ENCODE measurements around the gene RTN4R.
"Not testable (repeated sequence)": the region's sequence is repeated elsewhere in the genome, so short reads cannot be mapped to it uniquely, and the experiment has no call there.

RTN4R gene

DNA sequence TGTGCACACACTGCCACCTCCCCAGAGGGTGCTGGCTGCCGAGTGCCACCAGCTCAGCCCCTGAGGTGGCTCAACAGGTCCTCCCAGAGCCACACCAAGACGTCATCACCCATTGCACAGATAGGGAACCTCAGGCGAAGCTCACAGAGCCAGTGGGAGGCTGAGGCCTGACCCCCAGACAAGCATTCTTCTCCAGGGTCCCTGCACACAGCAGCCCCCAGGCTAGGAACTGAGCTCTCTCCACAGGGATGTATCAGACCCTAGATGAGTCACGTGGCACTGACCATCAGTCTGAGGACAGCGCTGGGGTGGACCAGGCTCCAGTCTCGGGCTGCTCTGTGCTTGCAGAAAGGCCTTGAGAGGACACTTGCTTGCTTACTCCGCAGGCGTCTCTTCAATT lies 1.6 kb upstream of the RTN4R start:
- not testable (repeated sequence) for DNase-seq

DNA sequence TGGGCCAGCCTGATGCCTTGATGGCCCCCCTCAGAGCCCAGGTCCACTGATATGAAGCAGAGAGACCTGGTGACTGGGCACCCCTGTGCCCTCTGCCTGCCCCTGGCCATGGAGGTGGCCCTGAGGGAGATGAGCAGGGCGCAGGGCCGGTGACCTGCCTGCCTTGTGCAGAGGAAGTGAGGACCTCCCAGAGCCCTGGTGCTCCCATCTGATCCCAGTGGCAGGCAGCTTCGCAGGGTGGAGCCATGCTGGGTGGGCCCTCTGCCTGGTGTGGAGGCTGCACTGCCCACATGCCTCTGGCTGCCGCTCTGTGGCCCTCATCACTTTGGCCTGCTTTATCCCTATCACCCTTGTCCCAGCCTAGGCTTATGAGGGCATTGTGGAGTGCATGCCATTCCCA lies 1.1 kb upstream of the RTN4R start:
- DNase-seq, result not testable (repeated sequence)

DNA sequence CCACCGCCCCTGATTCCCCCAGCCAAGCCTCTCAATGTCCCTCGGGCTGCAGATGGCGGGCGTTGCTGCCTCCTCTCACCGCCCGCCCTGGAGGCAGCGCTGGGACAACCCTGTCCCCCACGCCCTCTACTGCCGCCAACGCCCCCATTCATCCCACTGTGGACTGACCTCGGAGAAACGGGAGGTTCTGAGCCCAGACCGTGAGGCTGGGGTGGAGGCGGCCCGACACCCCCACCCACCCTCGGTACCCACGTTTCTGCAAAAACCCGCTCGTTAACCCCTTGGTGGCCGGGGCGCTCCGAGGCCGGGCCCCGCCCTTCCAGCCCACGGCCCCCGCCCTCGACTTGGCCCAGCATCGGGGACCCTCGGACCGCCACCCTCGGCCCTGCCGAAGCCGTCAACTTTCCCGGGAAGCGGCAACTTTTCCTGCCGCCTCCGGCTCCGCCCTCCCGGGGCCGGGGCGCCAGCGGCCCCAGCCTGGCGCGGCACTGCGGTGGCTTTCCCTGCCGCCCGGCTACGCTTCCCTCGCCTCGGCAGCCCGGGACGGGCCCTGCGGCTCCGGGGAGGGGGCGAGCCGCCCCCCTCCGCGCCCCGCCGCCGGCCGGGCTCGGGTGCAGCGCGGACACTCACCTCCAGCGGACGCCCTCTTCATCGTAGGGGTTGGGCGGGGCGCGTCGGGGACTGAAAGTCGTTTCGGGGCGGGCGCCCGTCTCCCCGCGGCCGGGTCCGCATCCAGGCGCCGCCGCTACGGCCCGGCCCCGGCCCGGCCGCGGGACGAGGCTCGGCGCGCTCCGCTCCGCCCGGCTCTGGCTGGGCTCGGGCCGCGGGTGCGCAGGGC lies 458 bp downstream of the RTN4R start:
- peak; percentile 15 to 21 (median 17) for DNase-seq

DNA sequence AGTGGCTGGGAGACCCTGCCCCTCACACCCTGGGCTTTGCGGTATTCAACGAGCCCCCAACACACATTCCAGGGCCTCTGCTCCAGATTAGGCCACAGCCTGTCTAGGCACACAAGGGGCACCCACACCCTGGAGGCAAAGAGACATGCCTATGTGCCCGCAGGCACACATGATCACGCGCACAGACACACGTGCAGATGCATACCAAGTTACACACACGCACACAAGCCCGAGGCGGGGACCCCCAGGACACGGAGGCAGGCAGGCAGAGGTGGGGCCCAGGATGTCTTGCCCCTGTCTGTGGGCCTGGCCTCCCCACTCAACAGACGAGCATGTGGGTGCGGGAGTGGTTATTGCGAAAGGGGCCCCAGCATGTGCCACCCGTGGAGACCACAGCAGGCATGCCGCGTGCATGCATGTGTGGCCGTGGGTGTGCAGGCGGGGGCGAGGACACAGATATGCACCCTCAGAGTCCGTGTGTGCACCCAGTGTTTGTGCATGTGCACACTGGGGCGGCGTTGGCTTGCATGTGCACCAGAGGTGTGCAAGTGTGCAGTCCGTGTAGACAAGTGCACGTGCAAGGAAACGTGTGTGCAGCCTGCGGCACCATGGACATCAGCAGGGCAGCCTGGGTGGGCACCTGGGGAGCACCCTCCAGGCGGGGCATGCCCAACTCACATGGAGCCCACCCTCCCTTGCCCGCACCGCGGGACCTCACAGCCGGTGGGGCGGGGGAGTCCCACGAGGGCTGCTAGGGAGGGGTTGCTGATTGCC lies 1.3 kb downstream of the RTN4R start:
- not testable (repeated sequence) for DNase-seq

DNA sequence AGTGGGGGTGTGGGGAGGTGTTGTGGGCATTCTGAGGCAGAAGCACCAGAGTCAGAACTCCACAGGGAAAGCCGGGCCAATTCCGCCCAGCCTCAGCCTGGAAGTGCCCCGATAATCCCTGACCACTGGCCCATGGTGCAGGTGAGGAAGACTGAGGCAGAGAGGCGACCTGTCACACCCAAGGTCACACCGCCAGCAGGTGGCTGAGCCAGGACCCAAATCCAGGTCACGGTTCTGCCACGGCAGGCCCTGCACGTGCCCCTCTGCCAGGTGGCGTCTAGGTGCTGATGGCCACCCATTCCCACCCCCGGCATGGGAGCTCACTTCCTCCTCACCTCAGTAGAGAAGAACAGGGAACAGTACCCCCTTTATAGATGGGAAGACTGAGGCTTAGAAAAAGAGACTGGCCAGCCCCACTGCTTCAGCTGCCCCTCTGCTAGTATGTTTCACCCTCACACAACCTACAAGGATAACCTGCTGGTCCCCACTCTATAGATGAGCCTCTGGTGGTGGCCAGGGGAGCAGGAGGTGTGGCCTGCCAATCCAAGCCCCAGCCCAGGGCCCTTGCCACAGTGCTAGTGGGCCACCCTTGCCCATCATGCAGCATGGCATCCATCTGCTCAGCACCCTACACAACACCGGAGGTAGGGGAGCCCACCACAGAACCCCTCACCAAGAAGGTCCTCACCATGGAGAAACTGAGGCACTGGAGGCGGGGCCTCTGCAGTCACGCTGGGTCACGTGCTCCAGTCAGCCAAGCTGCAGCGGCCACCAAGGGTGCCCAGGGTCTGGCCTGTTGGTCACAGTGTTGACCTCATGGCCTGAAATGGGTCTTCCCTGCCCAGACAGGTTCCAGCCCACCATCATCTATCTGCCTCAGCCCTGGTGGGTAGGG lies 2.1 kb downstream of the RTN4R start:
- not testable (repeated sequence) for DNase-seq

DNA sequence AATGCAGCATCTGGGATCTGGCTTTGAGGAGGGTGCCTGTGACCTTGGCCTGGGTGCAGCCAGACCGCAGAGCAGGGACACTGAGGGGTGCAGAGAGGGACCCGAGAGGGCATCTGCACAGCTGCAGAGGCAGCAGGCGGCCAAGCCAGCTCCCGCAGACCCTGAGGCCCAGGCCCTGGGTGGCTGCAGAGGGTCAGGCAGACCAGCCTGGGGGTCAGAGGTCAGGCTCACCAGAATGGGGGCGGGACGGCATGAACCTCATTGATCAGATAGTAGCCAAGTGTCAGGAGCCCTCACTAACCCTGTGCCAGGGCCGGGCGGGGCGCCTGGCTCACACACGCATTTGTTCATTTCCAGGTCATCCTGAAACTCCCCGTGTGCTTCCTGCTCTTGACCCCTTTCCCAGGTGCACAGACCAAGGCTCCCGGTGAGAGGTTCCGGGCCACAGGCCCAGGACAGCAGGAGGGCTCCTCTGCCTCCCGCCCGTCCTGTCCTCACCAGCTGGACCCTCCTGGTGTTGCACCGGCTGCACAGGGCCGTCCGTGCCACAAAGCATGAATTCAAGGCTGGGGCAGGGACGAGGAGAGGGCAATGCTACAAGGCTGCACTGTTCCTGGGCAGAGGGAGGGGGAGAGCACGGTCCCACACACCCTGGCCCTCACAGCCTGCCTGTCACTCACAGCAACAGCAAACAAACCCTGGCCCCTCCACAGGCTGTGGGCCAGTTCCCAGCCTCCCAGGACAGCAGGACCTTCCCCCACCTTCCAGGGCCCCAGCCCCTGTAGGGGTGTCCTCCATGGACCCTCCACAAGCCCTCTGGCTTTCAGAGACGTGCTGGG lies 3.3 kb downstream of the RTN4R start:
- no peak for DNase-seq

DNA sequence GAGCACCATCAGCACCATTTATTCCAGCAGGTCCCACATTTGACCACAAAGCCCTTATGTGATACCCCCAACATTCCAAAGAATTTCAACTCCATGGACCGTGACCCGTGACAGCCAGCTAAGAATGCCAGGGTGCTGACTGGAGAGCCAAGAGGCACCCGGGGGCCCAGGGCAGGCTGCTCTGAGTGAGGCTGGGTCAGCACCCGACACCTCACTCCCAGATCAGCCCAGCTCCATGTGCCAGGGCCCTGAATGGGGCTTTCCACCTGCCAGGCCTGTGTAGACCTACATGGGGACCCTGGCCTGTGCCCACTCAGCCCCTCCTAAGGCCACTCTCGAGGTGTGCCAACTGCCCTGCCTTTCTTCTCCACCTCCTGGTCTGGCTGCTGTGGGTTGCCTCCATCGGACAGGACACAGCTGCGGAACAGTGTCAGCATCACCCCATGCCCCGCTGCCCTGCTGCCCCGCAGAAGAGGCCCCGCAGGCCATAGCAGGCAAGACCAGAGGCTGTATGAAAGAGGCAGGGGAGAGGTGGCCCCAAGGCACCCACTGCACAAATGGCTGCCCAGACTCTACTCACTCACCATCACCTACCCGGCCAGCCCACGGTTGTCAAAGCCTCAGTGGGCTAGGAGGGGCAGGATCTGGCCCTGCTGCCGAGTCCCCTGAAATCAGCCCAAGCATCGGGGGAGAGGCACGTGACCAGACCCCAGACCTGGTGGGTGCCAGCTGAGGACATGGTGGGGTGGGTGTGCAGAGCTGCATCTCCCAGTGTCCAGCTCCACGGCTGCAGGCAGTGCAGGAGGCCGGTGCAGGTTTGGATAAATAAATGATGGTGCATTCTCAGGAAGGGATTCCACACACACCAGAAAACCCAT lies 4.5 kb downstream of the RTN4R start:
- not testable (repeated sequence) for DNase-seq

DNA sequence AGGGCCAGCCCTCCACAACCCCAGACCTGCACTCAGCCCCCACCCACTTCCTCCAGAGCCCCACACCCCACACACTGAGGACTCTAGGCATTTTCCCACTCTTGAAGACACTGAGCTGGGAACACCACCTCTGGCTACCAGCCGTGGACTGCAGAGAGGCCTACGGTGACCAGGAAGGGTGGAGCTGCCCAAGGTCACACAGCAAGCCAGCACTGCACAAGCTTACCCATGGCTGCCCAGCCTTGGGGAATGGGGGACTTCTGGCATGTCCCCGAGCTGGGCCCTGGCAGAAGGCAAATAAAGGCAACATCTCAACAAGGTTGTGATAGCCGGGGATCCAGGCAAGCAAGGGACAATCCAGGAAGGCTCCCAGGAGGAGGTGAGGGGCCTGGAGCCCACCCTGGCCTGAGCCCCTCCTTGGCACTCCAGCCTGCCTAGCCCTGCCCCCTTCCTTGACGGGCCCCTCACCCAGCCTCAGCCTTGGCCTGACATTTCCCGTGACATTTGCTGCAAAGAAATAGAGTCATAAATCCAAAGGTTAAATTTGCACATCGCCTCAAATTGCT lies 5.5 kb downstream of the RTN4R start:
- DNase-seq, result no peak

DNA sequence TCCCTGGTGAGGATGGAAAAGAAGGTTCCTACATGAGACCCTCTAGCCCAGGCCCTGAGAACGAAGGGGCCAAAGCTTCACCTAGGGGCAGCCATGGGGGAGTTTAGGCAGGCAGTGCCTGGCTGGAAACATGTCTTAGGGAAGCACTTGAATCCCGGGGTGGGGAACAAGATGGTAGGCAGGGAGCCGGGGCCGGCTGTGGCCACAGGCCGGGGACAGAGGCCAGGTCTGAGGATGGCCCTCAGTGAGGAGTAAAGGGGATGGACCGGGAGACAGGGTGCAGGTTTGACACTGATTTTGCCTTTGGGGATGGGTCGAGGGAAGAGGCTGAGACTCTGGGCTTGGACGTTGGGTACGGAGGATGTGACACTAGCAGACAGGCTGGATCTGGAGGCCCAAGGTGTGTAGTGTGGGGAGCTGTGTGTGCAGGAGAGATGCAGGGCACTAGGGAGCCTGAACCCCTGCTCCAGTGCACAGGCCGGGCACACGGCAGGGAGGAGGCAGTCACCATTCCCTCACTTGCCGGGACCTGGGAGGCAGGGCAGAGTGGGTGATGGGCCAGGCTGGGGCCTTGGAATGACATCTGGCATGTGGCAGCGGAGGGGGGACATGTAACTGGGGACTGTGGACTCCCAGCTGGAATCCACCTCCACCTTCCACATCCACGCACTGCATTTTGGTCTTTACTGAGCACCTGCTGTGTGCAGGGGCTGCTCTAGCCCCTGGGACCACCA lies 6.1 kb downstream of the RTN4R start:
- DNase-seq, result no peak

DNA sequence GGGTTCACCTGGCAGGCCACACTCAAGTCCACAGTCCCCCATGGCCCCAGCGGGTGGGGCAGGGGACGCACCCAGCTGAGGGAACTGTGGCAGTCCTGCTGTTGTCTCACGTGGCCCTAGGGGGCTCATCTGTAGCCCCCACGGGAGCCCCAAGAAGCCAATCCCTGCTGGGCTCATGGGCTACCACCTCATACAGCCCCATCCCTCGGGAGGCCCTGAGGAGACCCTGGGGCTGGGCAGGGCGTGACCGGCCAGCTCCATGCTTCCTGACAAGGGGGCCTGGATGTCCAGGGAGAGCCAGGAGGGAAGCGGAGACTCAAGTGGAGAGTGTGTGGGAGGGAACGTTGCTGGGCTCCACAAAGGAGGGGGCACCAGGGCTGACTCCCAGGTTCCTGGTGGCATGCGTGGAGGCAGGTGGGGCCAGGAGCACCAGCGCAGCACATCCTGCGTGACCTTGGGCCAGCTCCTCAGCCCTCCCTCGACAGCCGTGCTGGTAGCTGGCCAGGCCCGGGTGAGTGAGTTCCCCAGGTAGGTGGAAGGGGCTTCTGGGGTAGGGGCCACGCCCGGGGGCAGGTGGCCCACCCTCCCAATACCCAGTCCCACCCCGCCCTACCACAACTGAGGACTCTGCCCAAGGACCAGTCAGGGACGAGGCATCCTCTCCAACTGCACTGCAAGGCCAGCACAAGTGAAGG lies 7.9 kb downstream of the RTN4R start:
- DNase-seq, result no peak

DNA sequence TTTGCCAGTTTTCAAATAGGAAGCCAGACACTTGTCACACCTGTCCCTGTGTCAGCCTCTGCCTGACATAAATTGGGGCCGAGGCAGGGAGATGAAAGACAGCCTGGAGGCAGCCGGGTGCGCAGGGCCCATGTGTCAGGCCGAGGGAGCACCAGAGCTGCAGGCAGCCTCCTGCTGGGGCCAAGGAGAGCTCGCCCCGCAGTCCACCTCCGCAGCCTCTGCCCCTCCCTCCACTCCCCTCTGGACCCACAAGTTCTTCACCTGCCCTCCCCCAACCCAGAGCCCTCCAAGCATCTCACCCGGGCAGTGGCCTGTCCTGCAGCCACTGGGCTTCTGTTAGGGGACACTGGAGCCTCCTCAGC lies 8.8 kb downstream of the RTN4R start:
- DNase-seq, result peak in 2 of 3 experiments; percentile 24

DNA sequence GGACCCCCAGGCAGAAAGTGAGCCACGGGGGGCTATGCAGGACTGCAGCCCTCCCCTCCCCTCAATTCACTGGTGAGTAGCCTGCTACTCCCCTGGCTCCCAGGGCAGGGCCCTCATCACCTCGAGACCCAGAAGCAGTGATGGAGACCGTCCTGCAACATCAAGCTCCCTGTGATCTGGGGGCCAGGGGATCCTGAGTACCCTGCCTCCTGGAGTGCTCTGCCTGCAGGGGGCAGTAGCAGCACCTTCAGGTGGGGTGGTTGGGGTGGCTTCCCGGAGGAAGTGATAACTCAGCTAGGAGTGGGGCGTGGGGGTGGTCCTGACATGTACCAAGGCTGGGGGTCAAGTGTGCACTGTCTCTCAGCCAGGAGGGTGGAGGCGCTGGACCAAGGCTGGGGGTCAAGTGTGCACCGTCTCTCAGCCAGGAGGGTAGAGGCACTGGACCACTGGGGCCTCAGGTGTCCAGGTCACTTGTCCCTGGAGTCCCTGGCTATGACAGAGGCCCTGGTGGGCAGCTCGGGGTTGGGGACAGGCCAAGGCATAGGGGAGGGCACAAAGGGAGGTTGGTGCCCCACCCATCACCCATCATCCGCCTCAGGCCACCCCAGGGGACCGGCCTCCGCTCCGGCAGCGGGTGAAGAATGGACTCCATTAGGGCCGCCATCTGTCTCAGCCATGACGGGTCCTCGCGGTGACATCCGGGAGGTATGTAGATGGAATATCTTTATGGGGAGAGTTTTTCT lies 9.4 kb downstream of the RTN4R start:
- no peak for DNase-seq

DNA sequence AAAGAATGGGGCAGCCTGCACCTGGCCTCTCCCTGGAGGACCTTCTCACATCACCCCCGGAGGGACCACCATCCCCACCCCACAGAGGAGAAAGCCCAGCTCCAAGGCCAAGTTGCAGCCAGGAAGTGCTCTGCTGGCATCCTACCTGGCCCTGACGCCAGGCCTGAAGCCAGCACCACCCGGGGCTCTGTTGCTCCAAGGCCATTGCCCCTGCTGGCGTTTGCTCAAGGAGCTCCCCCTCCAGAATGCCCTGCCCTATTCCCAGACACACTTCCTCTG lies 10.2 kb downstream of the RTN4R start:
- DNase-seq, result no peak

DNA sequence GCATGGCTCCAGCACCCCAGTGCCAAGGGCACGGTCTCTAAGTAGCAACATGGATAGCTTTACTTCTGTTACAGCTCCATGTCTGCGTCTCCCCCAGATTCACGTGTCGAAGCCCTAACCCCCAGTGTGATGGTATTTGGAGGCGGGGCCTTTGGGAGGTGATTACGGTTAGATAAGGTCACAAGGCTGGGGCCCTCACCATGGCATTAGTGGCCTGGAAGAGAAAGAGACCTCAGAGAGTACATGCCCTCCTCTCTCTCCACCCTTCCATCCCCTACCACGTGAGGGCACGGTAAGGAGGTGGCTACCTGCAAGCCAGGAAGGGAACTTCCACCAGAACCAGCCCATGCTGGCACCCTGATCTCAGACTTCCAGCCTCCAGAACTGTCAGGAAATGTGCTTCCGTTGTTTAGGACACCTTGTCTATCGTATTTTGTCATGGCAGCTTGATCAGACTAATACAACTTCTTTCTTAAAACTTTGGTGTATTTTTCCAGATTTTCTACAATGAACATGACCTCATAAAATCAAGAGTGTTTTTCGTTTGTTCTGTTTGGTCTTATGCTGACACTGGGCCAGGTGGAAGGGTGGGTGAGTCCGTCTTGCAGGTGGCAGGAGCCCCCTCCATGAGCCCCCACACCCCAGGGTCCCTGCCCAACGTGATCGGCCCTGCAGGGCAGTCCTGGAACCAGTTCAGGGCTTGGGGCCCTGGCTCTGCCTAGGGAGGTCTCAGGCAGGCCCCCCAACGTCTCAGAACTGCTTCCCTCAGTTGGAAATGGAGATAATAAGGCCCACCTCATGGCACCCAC lies 10.7 kb downstream of the RTN4R start:
- no peak for DNase-seq

DNA sequence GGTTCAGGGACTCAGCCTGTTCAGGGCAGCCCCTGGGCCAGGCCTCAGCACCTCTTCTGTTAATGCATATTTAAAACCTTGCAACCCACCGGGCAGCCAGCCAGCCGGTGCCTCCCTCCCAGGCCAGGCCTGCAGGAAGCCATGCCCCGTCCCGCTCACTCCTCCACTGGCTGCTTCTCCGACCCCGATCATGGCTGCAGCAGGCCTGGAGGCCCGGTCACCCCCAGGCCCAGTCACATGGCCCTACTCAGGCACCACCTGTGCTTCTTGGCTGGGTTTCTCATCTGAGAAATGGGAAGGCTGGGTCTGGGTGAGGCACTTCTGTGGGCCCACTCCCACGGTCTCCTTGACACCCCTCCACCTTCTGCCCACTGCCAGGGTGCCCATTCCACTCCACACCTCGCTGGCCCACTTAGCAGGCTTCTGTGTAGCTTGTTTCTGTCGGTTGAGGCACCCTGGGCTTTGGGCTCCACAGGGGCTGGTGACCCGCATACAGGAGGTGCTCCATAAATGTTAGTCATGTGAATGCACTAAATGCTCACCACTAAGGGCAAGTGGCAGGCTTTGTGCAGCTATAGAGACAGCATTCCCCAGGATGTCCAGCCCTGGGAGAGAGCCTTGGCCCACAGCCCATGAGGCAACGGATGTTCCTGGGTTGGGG lies 11.4 kb downstream of the RTN4R start:
- DNase-seq, result no peak

DNA sequence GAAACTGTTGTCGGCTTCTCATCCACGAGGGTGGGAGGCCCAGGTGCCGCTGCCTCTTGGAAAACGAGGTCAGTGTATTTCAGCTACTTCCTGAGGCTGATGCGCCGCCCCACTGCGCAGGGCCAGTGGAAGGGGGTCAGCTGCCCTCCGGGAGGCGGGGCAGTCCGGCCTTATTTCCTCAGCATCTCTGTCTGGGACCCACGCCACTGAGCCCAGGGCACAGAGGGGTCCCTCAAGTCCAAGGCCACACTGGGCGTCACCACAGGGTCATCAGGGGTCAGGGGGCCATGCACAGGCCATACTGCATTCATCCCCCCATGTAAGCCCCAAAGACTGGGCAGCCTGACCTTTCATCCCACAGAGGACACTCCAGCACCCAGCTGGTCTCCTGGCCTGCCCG lies 12.1 kb downstream of the RTN4R start:
- no peak for DNase-seq

Measured in NCI-H1417 (cell line).